Endodermal cell (in vitro differentiated cells): ENCODE measurements around the gene MYO18B. TPM values are rescaled to one million over a fixed set of nuclear protein-coding genes. Genes with fewer than 3 reads are reported as not detected.
A peak's percentile ranks its signal among the peaks of the same experiment; 100 is the strongest.

Experiments
- DNase-seq: peaks from one replicate; pipeline ENCODE4 v3.0.0-alpha.2; 2017
- H3K27ac ChIP-seq: 2 replicates; pipeline ENCODE4 v1.5.1; 2013; ENCODE audit warnings: mild to moderate bottlenecking, low read depth, low read length, moderate library complexity
- H3K27me3 ChIP-seq: 2 replicates; pipeline ENCODE4 v1.6.1; 2013; ENCODE audit warnings: mild to moderate bottlenecking, low read length, moderate library complexity; ENCODE audit not compliant: insufficient read depth, control insufficient read depth, poor library complexity, severe bottlenecking
- H3K36me3 ChIP-seq: 2 replicates; pipeline ENCODE4 v1.7.0; 2013; ENCODE audit warnings: mild to moderate bottlenecking, low read length, moderate library complexity; ENCODE audit not compliant: control insufficient read depth, insufficient read depth
- H3K4me1 ChIP-seq: one replicate; pipeline ENCODE4 v1.7.0; 2013; ENCODE audit warnings: low read length; ENCODE audit not compliant: control insufficient read depth, insufficient read depth
- H3K4me3 ChIP-seq: 2 replicates; pipeline ENCODE4 v1.5.1; 2013; ENCODE audit warnings: mild to moderate bottlenecking, low read length, moderate library complexity
- H3K9ac ChIP-seq: 2 replicates; pipeline ENCODE4 v1.6.1; 2013; ENCODE audit warnings: mild to moderate bottlenecking, low read length, moderate library complexity; ENCODE audit not compliant: poor library complexity, severe bottlenecking; ENCODE audit errors: extremely low read depth
- H3K9me3 ChIP-seq: 2 replicates; pipeline ENCODE4 v1.6.1; 2013; ENCODE audit warnings: mild to moderate bottlenecking, low read length, moderate library complexity; ENCODE audit not compliant: control insufficient read depth
- H3K27ac Mint-ChIP-seq: 2 replicates; pipeline ENCODE4 v1.8.0; 2020; ENCODE audit warnings: mixed read lengths
- H3K27me3 Mint-ChIP-seq: 2 replicates; pipeline ENCODE4 v1.8.0; 2021; ENCODE audit warnings: mild to moderate bottlenecking, mixed read lengths; ENCODE audit not compliant: insufficient read depth
- H3K36me3 Mint-ChIP-seq: 2 replicates; pipeline ENCODE4 v1.8.0; 2020; ENCODE audit warnings: low read depth, mixed read lengths
- H3K4me1 Mint-ChIP-seq: 2 replicates; pipeline ENCODE4 v1.8.0; 2020; ENCODE audit warnings: mixed read lengths
- H3K4me3 Mint-ChIP-seq: 2 replicates; pipeline ENCODE4 v1.8.0; 2020; ENCODE audit warnings: mild to moderate bottlenecking, moderate library complexity, mixed read lengths
- H3K9me3 Mint-ChIP-seq: 2 replicates; pipeline ENCODE4 v1.8.0; 2020; ENCODE audit warnings: mild to moderate bottlenecking, mixed read lengths
- WGBS, 2 experiments: methylation state at CpG; one replicate each; pipeline versions ENCODE4 v1.1.5 to v1.1.7; 2013; ENCODE audit warnings: missing lambda C conversion rate in 2 of 2, mixed read lengths in 1 of 2; ENCODE audit not compliant: insufficient coverage in 1 of 2, insufficient read length in 1 of 2; 5-methylcytosine and 5-hydroxymethylcytosine counted together
- total RNA-seq, 2 donors: library from RNA; stranded (reverse); fragmentation: NEBNext Ultra II Directional in 1 of 2; extraction: Animal tissue kit (Norgen Biotek cat#: 25700) in 1 of 2; gene quantifications; 2 replicates in 1 of 2; 3 replicates in 1 of 2; pipeline ENCODE4 v1.2.1, GENCODE V29; 2021
- TF ChIP-seq, protein P1 (sequence below): fragments of 200-600 bp; sonication (generic); conservative IDR thresholded peaks from 2 replicates; pipeline ENCODE4 v1.5.0; 2021; ENCODE audit warnings: antibody characterized with exemption, mild to moderate bottlenecking

MYO18B gene
- total RNA-seq, 2 donors from 2014 or later = 0.77 to 0.84 TPM

DNA sequence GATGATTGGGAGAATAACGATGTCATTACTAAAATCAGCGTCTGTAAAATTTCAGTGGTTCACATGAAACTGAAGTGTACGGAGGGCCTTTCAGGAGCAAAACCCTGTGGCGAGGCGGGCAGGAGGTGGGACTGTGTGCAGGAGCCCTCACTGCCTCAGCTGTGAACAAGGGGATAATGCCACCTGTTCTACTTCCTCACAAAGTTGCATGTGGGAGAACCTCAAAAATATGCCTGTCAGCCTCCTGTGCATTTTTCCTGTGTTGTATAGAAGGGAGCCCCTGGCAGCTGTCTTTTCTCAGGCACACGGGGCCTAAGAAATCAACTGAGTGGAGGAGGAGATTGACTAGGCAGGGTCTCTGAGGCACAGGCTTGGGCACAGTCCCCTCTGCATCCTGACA, 43.0 kb upstream of the MYO18B start:
- no peaks in the 10 kb centered on the region for H3K4me1 Mint-ChIP-seq
- Histone ChIP-seq H3K36me3 (no peaks in the 10 kb centered on the region), H3K4me1 (no peaks in the 10 kb centered on the region), H3K27ac (no peak overlapping the region), H3K27me3 (no peaks in the 10 kb centered on the region), H3K9ac (no peak overlapping the region), H3K4me3 (no peak overlapping the region), H3K9me3 (no peaks in the 10 kb centered on the region)
- no peak for DNase-seq
- H3K36me3 Mint-ChIP-seq = peaks cover 20% of the 10 kb centered on the region
- H3K27me3 Mint-ChIP-seq = no peaks in the 10 kb centered on the region
- H3K4me3 Mint-ChIP-seq = no peak overlapping the region
- H3K27ac Mint-ChIP-seq = peak overlapping the region; percentile 23
- H3K9me3 Mint-ChIP-seq = no peaks in the 10 kb centered on the region
- TF ChIP-seq, protein P1, sequence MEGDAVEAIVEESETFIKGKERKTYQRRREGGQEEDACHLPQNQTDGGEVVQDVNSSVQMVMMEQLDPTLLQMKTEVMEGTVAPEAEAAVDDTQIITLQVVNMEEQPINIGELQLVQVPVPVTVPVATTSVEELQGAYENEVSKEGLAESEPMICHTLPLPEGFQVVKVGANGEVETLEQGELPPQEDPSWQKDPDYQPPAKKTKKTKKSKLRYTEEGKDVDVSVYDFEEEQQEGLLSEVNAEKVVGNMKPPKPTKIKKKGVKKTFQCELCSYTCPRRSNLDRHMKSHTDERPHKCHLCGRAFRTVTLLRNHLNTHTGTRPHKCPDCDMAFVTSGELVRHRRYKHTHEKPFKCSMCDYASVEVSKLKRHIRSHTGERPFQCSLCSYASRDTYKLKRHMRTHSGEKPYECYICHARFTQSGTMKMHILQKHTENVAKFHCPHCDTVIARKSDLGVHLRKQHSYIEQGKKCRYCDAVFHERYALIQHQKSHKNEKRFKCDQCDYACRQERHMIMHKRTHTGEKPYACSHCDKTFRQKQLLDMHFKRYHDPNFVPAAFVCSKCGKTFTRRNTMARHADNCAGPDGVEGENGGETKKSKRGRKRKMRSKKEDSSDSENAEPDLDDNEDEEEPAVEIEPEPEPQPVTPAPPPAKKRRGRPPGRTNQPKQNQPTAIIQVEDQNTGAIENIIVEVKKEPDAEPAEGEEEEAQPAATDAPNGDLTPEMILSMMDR = no peak
- 93 to 94% methylated on average over 6 of the region's 6 CpGs for WGBS, 2 experiments

DNA sequence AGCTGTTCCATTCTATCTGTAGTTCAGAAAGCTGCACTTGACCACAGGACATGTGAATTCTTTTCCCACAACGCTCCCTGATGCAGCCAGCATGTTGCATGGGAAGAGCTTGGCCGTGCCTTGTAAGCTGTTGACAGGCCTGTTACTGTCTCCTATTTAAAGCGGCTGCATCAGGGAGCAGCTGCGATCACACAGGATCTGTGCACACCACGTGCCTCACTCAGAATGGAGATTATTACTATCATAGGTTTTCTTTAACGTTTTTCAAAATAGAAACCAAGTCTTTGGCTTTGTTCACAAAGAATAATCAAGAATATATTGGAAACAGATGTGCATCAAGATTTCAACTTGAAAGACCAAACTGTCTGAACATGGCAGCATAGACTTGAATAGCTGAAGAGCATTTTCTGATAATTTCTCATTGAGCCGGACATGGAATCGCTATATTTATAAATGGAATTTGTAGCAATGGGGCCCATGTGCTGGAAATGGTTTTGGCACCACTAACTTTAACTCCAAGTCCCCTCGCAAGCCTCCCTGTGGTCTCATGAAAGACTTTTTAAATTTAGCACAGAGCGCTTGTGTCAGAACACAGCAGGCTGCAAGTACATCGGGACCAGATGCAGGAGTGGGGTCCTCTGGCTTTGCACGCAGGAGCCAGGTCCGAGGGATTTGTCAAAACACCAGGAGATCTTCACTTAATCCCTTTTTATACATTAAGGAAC, 40.8 kb upstream of the MYO18B start:
- TF ChIP-seq, protein P1 = no peak
- Mint-ChIP-seq H3K27ac (no peak overlapping the region), H3K9me3 (no peaks in the 10 kb centered on the region), H3K4me1 (no peaks in the 10 kb centered on the region), H3K36me3 (peaks cover 15% of the 10 kb centered on the region), H3K27me3 (no peaks in the 10 kb centered on the region), H3K4me3 (no peak overlapping the region)
- WGBS, 2 experiments = 88 to 96% methylated on average over 9 to 13 of the region's 13 CpGs
- no peak overlapping the region for H3K4me3 ChIP-seq
- H3K9ac ChIP-seq = no peak overlapping the region
- no peaks in the 10 kb centered on the region for H3K27me3 ChIP-seq
- DNase-seq = no peak
- no peak overlapping the region for H3K27ac ChIP-seq
- no peaks in the 10 kb centered on the region for H3K9me3 ChIP-seq
- H3K36me3 ChIP-seq = no peaks in the 10 kb centered on the region
- H3K4me1 ChIP-seq = no peaks in the 10 kb centered on the region

DNA sequence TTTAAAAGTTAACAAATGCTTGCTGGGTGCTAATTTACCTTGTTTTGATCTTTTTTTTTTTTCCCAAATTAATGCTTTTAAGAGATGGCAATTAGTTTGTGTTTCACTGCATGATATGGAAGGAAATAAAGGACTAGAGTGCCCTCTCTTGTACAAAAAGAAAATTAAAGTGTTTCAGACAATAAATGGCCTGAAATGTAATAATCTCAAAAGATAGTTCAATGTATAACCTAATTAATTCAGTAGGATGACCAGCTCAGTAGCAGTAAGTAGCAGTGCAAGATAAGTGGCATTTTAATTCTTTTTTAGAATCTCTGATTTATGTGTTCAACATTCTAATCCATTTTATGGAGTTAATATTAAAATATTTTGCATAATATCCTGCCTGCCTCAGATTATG, 39.9 kb upstream of the MYO18B start:
- no peak overlapping the region for H3K27ac Mint-ChIP-seq

More for the DNA sequence above, 39.9 kb upstream of the MYO18B start:
- no peak overlapping the region for H3K4me3 ChIP-seq
- H3K4me1 ChIP-seq = no peaks in the 10 kb centered on the region
- Mint-ChIP-seq H3K4me1 (no peaks in the 10 kb centered on the region), H3K36me3 (peaks cover 13% of the 10 kb centered on the region), H3K27me3 (no peaks in the 10 kb centered on the region), H3K4me3 (no peak overlapping the region), H3K9me3 (no peaks in the 10 kb centered on the region)
- no peak overlapping the region for H3K9ac ChIP-seq
- H3K36me3 ChIP-seq = no peaks in the 10 kb centered on the region
- H3K9me3 ChIP-seq = no peaks in the 10 kb centered on the region
- TF ChIP-seq, protein P1 = peak; percentile 49
- H3K27ac ChIP-seq = no peak overlapping the region
- DNase-seq = no peak
- no peaks in the 10 kb centered on the region for H3K27me3 ChIP-seq
